ENCODE measurements around the gene PPP1R13B.

GRCh38 chr14:103863245-103863644 lies 15.9 kb upstream of the PPP1R13B start:
- TF ChIP-seq, protein P1, sequence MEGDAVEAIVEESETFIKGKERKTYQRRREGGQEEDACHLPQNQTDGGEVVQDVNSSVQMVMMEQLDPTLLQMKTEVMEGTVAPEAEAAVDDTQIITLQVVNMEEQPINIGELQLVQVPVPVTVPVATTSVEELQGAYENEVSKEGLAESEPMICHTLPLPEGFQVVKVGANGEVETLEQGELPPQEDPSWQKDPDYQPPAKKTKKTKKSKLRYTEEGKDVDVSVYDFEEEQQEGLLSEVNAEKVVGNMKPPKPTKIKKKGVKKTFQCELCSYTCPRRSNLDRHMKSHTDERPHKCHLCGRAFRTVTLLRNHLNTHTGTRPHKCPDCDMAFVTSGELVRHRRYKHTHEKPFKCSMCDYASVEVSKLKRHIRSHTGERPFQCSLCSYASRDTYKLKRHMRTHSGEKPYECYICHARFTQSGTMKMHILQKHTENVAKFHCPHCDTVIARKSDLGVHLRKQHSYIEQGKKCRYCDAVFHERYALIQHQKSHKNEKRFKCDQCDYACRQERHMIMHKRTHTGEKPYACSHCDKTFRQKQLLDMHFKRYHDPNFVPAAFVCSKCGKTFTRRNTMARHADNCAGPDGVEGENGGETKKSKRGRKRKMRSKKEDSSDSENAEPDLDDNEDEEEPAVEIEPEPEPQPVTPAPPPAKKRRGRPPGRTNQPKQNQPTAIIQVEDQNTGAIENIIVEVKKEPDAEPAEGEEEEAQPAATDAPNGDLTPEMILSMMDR (IDR thresholded peaks at IDR 0.05 in 4 of 5, conservative IDR thresholded peaks at IDR 0.05 in 1 of 5): no peak
- no peak for TF ChIP-seq POLR2A (IDR thresholded peaks at IDR 0.05)
